CD4-positive, alpha-beta T cell (primary cell): ENCODE results near the gene TTLL10. TPM values are rescaled to one million over a fixed set of nuclear protein-coding genes. Genes with fewer than 3 reads are reported as not detected.

ENCODE experiments used
- ATAC-seq: fragments of 200-7000 bp; cut with Tn5 transposase; one replicate; pipeline ENCODE4 v1.10.0; 2022; ENCODE audit warnings: mild to moderate bottlenecking; ENCODE audit not compliant: poor library complexity
- CTCF ChIA-PET: fragments of 350-600 bp; sonication (Branson Sonifier 250); formaldehyde crosslinking; loops from one replicate; lab custom pipeline; 2021; ENCODE audit warnings: antibody characterized with exemption, inconsistent platforms; lab: Charles Lee
- POLR2A ChIA-PET: fragments of 350-600 bp; sonication (Branson Sonifier 250); formaldehyde crosslinking; loops from one replicate; lab custom pipeline; 2021; ENCODE audit warnings: antibody characterized with exemption, inconsistent platforms; lab: Charles Lee
- DNase-seq, 14 experiments: peaks; one replicate each; pipeline ENCODE4 v3.0.0-alpha.2; 2013 to 2020; ENCODE audit warnings: mixed read lengths in 2 of 14
- H3K27ac ChIP-seq, 2 donors: one replicate each; pipeline versions ENCODE4 v1.5.1 to v1.7.0; 2013; ENCODE audit warnings: low read length in 2 of 2, low read depth in 1 of 2, mild to moderate bottlenecking in 1 of 2
- H3K27me3 ChIP-seq, 2 experiments: 1 replicate in 1 of 2; 2 replicates in 1 of 2; pipeline versions ENCODE4 v1.6.1 to v1.7.0; 2013; ENCODE audit warnings: low read length in 2 of 2, control low read depth in 1 of 2, mild to moderate bottlenecking in 1 of 2, moderate library complexity in 1 of 2; ENCODE audit not compliant: insufficient read depth in 2 of 2, control insufficient read depth in 1 of 2
- H3K36me3 ChIP-seq: one replicate; pipeline ENCODE4 v1.6.1; 2013; ENCODE audit warnings: low read length, control low read depth; ENCODE audit not compliant: insufficient read depth
- H3K4me1 ChIP-seq: one replicate; pipeline ENCODE4 v1.6.1; 2013; ENCODE audit warnings: low read length, control low read depth; ENCODE audit not compliant: insufficient read depth
- H3K4me3 ChIP-seq: one replicate; pipeline ENCODE4 v1.5.1; 2013; ENCODE audit warnings: mild to moderate bottlenecking, low read length, moderate library complexity
- H3K9me3 ChIP-seq, 2 experiments: 1 replicate in 1 of 2; 2 replicates in 1 of 2; pipeline versions ENCODE4 v1.6.1 to v1.7.0; 2013; ENCODE audit warnings: low read length in 2 of 2, mild to moderate bottlenecking in 2 of 2, control low read depth in 1 of 2, moderate library complexity in 1 of 2; ENCODE audit not compliant: control insufficient read depth in 1 of 2, insufficient read depth in 1 of 2
- H3K27ac Mint-ChIP-seq: one replicate; pipeline ENCODE4 v1.8.0; 2020; ENCODE audit warnings: mixed read lengths
- H3K27me3 Mint-ChIP-seq: one replicate; pipeline ENCODE4 v1.8.0; 2021; ENCODE audit warnings: mixed read lengths
- H3K36me3 Mint-ChIP-seq: one replicate; pipeline ENCODE4 v1.8.0; 2021; ENCODE audit warnings: low read depth, mixed read lengths
- H3K4me1 Mint-ChIP-seq: one replicate; pipeline ENCODE4 v1.8.0; 2021; ENCODE audit warnings: low read depth, mixed read lengths
- H3K4me3 Mint-ChIP-seq: one replicate; pipeline ENCODE4 v1.8.0; 2020; ENCODE audit warnings: mild to moderate bottlenecking, mixed read lengths
- H3K9me3 Mint-ChIP-seq: one replicate; pipeline ENCODE4 v1.8.0; 2020; ENCODE audit warnings: mixed read lengths
- CTCF ChIP-seq: fragments of 200-600 bp; IDR thresholded peaks from one replicate; pipeline ENCODE4 v1.8.0; 2022; ENCODE audit warnings: antibody characterized with exemption, mild to moderate bottlenecking
- intact Hi-C, 2 experiments: fragments of 100-400 bp; cut with DNase I in 1 of 2; cut with micrococcal nuclease in 1 of 2; formaldehyde crosslinking; loops; one replicate each; pipeline versions ENCODE4 v1.15.1 to v1.9.0; 2023 to 2025; cut with DNase I, micrococcal nuclease
- total RNA-seq, 174 experiments: library from RNA in 2 of 174; stranded (reverse) in 2 of 174; gene quantifications; one replicate each; pipeline ENCODE4 v1.2.3 and lab custom pipeline; 2021 to 2026

Gene TTLL10
- total RNA-seq, 2 experiments from 2014 or later: 0.11 to 0.59 TPM

- intact Hi-C loops: no loop called here
- Mint-ChIP-seq H3K4me3 (peak overlapping the region; percentile 42), H3K9me3 (no peaks in the 10 kb centered on the region), H3K27me3 (no peaks in the 10 kb centered on the region), H3K36me3 (peaks cover 13% of the 10 kb centered on the region), H3K4me1 (peaks cover 36% of the 10 kb centered on the region), H3K27ac (no peak overlapping the region)
- peak in 6 of 14 experiments; percentile 37 to 81 (median 63) for DNase-seq
- TF ChIP-seq CTCF: no peak
- Histone ChIP-seq H3K4me3 (peak overlapping the region; percentile 68), H3K27me3 (no peaks in the 10 kb centered on the region), H3K36me3 (peaks cover 8% of the 10 kb centered on the region), H3K4me1 (peaks cover 89% of the 10 kb centered on the region), H3K9me3 (peaks cover 0 to 3% of the 10 kb centered on the region in 2 experiments), H3K27ac (peak overlapping the region; percentile 46 to 66)
- ATAC-seq: peak; percentile 5
- CTCF ChIA-PET: no interaction called here
- POLR2A ChIA-PET: interaction anchor here (0.8 to 1.2 kb wide), 3 partner anchors 39 to 91 kb away, joined by 3 to 5 read pairs (median 3); partner anchors contain the start of gene TTLL10
Observed at GRCh38 chr1:1212780-1213344, 39.2 kb downstream of the TTLL10 start.

- TF ChIP-seq CTCF: no peak
- Histone ChIP-seq H3K9me3 (peaks cover 0 to 3% of the 10 kb centered on the region in 2 experiments), H3K4me1 (peaks cover 90% of the 10 kb centered on the region), H3K27me3 (no peaks in the 10 kb centered on the region), H3K27ac (peak within 1 kb of the TSS; percentile 46 to 86), H3K4me3 (peak within 1 kb of the TSS; percentile 68), H3K36me3 (peaks cover 15% of the 10 kb centered on the region)
- Mint-ChIP-seq H3K36me3 (peaks cover 18% of the 10 kb centered on the region), H3K9me3 (no peaks in the 10 kb centered on the region), H3K27ac (peak within 1 kb of the TSS; percentile 96), H3K4me3 (peak within 1 kb of the TSS; percentile 69), H3K27me3 (no peaks in the 10 kb centered on the region), H3K4me1 (peaks cover 29% of the 10 kb centered on the region)
- ATAC-seq: peak; percentile 31
- ChIA-PET CTCF (no interaction called here), POLR2A (interaction anchor here (0.8 to 1.2 kb wide), 3 partner anchors 40 to 92 kb away, joined by 3 to 5 read pairs (median 3); partner anchors contain the start of gene TTLL10)
- intact Hi-C loops: no loop called here
- peak in 6 of 14 experiments; percentile 33 to 77 (median 49) for DNase-seq
Observed at GRCh38 chr1:1213345-1214265, 39.9 kb downstream of the TTLL10 start, which contains the start of gene TNFRSF4. TNFRSF4 (minus strand) TSS chr1:1214153; CDS start chr1:1214127, 26 bp downstream.

GRCh38 chr1:1215080-1215676 lies 41.5 kb downstream of the TTLL10 start:
- ChIA-PET POLR2A (interaction anchor here (1.2 kb wide), 1 partner anchor 16 kb away, joined by 3 read pairs; no protein-coding TSS in a partner anchor), CTCF (interaction anchor here (1.3 kb wide), 1 partner anchor 93 kb away, joined by 4 read pairs; no protein-coding TSS in a partner anchor)
- Mint-ChIP-seq H3K4me1 (peaks cover 26% of the 10 kb centered on the region), H3K27ac (peak overlapping the region; percentile 96), H3K4me3 (peak overlapping the region; percentile 48), H3K36me3 (peaks cover 31% of the 10 kb centered on the region), H3K9me3 (no peaks in the 10 kb centered on the region), H3K27me3 (no peaks in the 10 kb centered on the region)
- DNase-seq (peak in 3 of 14 experiments; percentile 27 to 77 (median 73)), ATAC-seq (no peak)
- H3K27me3 ChIP-seq: no peaks in the 10 kb centered on the region
- H3K36me3 ChIP-seq: peaks cover 28% of the 10 kb centered on the region
- H3K9me3 ChIP-seq: peaks cover 0 to 3% of the 10 kb centered on the region in 2 experiments
- H3K4me3 ChIP-seq: peak overlapping the region; percentile 3
- intact Hi-C loops: no loop called here
- peaks cover 92% of the 10 kb centered on the region for H3K4me1 ChIP-seq
- TF ChIP-seq CTCF: no peak
- H3K27ac ChIP-seq: peak overlapping the region; percentile 21 to 86
